CD4-positive, alpha-beta T cell treated with Interferon alpha-2 for 1 hour (primary cell): ENCODE data around the gene LRRN2.
"Not testable (repeated sequence)": the region's sequence is repeated elsewhere in the genome, so short reads cannot be mapped to it uniquely, and the experiment has no call there.

Experiments
- DNase-seq, 2 donors: peaks; one replicate each; pipeline ENCODE4 v3.0.0-alpha.2; 2020 to 2022

LRRN2 gene

DNA sequence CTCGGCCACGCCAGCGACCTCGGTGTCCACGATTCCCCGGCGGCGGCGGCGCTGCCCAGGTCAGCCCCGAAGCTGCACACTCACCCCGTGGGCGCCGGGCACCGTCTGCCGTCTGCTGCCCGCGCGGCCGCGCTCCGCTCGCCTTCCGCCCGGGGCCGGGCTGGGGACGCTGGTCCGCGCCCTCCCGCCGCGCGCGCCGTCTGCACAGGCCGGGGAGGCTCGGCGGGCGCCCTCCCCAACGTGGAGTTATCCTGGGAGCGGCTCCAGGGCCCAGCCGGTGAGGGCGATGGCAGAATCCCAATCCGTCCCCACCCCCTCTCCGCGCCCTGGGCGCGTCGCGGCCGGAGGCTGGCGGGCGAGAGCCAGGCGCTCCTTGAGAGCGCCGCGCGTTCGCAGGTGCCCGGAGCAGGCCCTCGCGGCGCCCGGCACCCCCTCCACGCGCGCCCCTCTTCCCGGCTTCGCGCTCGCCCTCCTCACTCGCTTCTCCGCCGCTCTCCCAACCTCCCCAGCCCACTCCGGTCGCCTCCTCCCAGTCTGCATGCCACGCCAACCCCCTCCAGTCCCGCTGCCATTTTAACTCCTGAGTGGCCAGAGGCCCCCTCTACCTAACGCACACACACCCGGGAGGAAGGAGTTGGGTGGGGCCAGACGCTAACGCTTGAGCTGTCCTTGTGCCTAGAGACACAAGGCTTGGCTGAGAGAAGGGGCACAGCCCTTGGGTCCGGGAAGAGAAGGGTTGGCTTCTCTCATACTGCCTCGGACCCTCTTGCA, at the start of gene LRRN2:
TSS of gene LRRN2 (minus strand) at position 503 of the 771 bp plus-strand sequence. CDS start 65,746 bp downstream, outside the sequence.
- no peak for DNase-seq

- no peak for DNase-seq
Measured at GRCh38 chr1:204735042-204735441, 49.5 kb upstream of the LRRN2 start.

DNA sequence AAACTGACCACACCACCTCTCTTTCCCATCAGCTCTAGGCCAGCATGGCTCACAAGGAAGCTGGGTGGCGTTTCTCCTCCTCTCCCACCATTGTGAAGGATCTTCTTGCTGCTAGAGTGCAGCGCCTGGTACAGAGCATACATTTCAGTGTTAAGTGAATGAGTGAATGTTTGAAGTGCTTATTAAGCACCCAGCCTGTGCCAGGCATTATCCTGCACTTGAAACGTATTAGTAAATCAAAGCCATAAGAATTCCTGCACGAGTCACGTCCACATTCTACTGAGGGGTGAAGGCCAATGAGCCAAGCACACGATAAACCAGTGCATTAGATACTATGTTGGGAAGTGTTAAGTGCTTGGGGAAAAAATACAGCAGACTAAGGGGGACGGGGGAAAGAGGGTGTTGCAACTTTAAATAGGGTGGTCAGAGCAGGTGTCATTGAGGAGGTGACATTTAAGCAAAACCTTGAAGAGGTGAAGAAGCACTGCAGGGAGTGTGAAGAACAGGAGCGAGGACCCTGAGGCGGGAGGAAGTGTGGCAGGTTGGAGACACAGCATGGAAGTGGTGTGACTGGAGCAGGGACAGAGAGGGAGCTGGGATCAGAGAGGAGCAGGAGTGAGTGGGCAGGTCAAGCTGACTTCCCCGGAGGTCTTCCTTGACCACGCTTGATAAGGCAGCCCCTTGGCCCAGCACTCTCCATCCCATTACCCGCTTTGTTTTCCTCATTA, 48.5 kb upstream of the LRRN2 start:
- DNase-seq = no peak

GRCh38 chr1:204733289-204733688, 47.8 kb upstream of the LRRN2 start:
- no peak for DNase-seq

DNA sequence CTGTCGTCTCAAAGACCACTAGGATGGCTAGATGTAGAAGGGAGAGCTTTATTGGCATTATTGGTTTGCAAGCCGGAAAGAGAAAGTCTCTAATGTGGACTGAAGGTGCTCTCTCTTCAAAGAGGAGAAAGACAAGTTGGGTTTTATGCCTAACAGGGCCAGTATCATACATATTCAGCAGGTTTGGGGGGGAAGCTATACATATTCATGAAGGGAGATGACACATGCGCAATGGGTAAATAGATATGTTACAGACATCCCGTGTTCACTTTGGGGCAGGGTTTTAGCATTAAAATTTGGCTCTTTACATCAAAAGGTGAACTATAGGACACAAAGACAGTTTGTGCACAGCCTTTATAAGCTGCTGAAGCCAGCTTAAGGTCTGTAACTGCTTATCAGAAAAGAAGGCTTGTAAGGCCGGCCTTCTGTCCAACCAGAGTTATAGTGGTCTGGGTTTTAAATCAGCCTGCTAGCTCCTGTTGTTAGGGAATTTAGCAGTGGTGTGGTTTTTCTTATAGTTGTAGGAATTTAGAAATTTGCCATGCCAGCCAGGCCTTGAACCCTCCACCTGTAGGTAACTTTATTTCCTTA, 46.5 kb upstream of the LRRN2 start:
- DNase-seq = no peak

GRCh38 chr1:204731509-204731908, 46.0 kb upstream of the LRRN2 start:
- no peak for DNase-seq

DNA sequence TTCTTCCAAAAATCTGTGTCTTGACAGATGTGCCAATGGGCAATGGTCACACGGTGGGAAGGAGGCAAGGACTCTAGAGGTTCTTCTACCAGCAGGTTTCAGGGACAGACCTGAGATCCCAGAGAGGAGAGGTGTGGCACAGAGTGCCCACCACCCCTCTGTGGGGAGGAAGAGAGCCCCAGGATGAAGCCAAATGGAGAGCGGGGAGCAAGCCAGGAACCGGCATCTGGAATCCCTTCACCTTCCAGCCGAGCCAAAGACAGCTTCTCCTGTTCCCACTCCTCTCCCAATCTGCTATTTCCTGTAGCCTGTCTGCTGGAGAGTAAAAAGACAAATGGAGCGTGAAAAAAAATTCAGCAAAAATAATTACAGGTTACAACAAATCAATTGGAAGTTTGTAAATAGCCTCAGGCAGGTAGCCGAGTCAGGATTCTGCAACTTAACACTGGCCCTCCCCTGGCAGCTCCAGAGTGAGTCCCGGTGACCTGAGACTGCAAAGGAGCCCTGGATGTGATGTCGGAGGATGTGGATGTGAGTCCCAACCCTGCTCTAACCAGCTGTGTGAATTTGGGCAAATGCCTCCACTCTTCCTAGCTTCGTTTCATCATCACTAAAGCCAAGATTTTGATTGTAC, 45.4 kb upstream of the LRRN2 start:
- DNase-seq = no peak

DNA sequence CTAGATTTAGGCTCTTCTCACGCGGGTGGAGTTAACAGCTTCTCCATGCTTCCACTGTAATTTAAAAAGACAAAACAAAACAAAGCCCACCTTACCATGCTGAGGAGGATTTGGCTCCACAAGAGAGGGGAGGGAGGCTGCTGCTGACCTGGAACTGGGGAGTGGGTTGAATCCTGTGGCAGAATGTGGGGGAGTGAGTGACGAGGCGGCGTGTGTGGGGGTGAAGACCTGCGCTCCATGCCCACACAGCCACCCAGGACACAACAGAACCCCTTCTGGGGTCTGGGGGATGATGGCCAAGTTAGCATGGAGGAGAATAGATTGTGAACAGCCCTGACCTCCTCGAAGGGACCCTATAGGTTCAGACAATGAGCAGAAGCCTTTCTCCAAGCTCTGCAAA, 44.0 kb upstream of the LRRN2 start:
- no peak for DNase-seq

GRCh38 chr1:204728456-204728855, 42.9 kb upstream of the LRRN2 start:
- no peak for DNase-seq

DNA sequence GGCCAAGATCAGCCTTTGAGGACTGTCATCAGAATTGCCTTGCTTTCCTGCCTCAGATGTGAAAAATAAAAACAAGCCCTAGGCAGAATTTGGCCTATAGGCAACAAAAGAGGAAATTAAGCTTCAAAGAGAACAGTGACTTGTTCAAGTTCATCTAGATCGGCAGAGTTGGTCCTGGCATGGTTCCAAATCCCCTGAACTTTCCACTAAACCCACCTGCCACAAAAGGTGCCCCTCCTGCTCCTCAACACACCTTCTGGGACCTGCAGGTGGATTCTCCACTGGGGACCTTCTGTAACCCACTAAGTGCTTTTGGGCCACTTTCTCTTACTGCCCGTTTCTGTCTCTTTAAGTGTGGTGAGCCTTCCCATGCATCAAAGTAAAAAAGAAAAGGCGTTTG, 42.5 kb upstream of the LRRN2 start:
- no peak for DNase-seq

DNA sequence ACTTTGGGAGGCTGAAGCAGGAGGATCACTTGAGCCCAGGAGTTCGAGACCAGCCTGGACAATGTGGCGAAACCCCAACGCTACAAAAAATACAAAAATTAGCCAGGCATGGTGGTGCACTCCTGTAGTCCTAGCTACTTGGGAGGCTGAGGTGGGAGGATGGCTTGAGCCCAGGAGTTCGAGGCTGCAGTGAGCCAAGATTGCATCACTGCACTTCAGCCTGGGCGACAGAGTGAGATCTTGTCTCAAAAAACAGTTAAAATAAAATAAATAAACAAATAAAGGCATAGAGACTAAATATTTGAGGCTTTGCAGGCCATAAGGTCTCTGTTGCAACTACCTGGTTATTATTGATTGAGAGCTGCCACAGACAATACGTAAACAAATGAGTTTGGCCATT, 41.9 kb upstream of the LRRN2 start:
- not testable (repeated sequence) for DNase-seq

DNA sequence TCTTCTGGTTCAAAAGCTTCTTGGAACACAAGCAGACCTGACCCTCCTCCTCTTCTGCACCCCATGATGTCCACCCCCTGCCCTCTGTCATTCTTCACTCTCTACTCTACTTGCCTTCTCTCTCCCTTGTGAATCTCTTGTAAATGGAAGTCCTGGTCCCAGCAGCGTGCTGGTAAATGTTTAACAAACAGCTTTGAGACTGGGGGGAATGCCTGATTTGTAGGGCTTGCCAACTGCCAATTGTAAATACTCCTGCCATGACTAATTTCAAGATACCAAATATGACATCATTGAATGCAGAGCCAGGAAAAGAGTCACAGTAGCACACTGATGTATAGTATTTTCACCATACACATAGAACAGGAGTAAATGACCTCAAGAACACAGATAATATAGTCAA, 40.9 kb upstream of the LRRN2 start:
- no peak for DNase-seq

GRCh38 chr1:204725821-204726448, 40.4 kb upstream of the LRRN2 start:
- DNase-seq = no peak

- DNase-seq = no peak
Measured at GRCh38 chr1:204723131-204723787, 37.7 kb upstream of the LRRN2 start.

DNA sequence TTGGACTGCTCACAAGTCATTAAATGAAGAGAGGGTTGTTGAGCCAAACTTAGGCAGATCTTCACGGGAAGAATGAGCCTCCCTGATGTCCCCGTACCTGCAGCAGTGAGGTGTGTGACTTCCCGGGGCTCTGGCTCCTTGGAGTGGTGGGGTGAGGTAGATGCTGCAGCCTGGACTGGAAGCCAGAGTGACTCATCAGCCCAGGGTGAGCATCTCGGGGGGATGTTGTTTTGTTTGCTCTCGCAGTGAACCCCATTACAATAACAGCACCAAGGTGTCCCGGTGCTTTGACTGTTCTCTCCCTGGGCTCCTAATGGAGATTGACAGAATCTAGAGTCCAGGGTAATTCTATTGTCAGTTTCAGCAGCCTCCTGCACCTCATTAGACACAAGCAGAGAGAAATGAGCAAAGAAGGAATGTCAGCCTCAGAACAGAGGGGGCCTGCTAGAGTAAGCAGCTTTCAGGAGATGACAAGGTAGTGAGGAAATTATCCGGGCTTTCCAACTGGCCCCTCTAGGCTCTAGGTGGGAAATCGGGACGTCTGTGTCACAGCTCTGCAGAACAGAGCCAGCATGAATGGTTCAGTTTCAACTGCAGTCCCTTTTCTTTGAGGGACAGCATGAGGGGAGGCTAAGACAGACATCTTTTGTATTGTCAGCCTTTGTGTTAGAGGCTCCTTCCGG, 36.0 kb upstream of the LRRN2 start:
- DNase-seq = no peak

GRCh38 chr1:204716660-204717059, 31.1 kb upstream of the LRRN2 start:
- no peak for DNase-seq

- no peak for DNase-seq
Measured at GRCh38 chr1:204714861-204715511, 29.4 kb upstream of the LRRN2 start.

DNA sequence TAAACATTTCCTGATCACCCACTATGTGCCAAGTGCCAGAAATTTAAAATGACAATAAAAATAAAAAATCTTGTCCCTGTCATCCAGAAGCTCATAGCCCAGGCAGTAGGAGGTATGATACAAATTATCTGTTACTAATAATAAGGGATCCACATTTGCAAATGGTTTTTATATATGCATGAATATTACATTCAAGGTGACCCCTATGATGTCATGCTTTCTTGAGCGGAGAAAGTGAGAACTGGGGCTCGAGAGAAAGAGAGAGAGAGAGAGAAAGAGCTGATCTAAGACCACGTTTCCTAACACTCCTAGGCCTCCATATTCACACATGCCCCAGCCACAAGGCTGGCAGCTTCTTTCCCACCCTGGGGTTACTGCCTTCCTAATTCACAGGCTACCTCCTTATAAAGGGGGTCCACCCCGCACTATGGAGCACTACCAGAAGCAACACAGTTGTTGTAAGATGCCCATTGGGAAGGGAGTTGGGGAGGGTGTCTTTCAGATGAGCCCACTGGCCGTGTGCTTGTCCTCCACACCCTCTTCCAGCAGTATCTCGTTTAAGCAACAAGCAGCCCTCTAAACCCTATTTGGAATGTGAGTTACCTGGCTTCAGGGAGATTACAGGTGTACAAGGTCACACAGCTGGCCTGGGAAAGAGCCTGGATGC, 28.8 kb upstream of the LRRN2 start:
- DNase-seq = no peak

- no peak for DNase-seq
Measured at GRCh38 chr1:204713541-204713940, 28.0 kb upstream of the LRRN2 start.

- DNase-seq = no peak
Measured at GRCh38 chr1:204712708-204713430, 27.3 kb upstream of the LRRN2 start.
